OCI-LY7 (cell line): ENCODE measurements around the gene CLCNKB. TPM values are rescaled to one million over a fixed set of nuclear protein-coding genes. Genes with fewer than 3 reads are reported as not detected.

Source experiments
- BruUV-seq: library from RNA; stranded (reverse); fragments of 400-500 nt; replicated peaks from 2 replicates; lab custom pipeline; 2021; lab: Mats Ljungman, UMichigan
- CTCF ChIA-PET: fragments of 300-600 bp; sonication (Branson Sonifier 250); formaldehyde crosslinking; loops from one replicate; lab custom pipeline; 2022; ENCODE audit warnings: antibody characterized with exemption; ENCODE audit not compliant: unreplicated experiment; lab: Charles Lee
- POLR2A ChIA-PET: fragments of 300-600 bp; sonication (Branson Sonifier 250); formaldehyde crosslinking; loops from one replicate; lab custom pipeline; 2022; ENCODE audit warnings: antibody characterized with exemption; lab: Charles Lee
- DNase-seq: peaks from one replicate; pipeline ENCODE4 v3.0.0-alpha.2; 2015; ENCODE audit warnings: low spot score
- H2AFZ ChIP-seq: fragments of 200-600 bp; sonication (generic), shearing (Covaris generic); 2 replicates; pipeline ENCODE4 v1.6.1; 2014; ENCODE audit warnings: mild to moderate bottlenecking, antibody characterized with exemption, low read length, moderate library complexity
- H3K27ac ChIP-seq: fragments of 200-600 bp; sonication (generic); 2 replicates; pipeline ENCODE4 v1.5.1; 2014; ENCODE audit warnings: mixed run types, low read depth, mild to moderate bottlenecking, moderate library complexity, low read length, inconsistent platforms; ENCODE audit not compliant: poor library complexity, severe bottlenecking
- H3K36me3 ChIP-seq: fragments of 200-600 bp; sonication (generic); 2 replicates; pipeline ENCODE4 v1.6.1; 2014; ENCODE audit warnings: mild to moderate bottlenecking, antibody characterized with exemption, low read length, moderate library complexity, mixed read lengths; ENCODE audit not compliant: insufficient read depth
- H3K4me1 ChIP-seq: fragments of 200-600 bp; sonication (generic); 2 replicates; pipeline ENCODE4 v1.5.1; 2014; ENCODE audit warnings: mild to moderate bottlenecking, low read length; ENCODE audit not compliant: insufficient read depth, poor library complexity, severe bottlenecking
- H3K4me2 ChIP-seq: fragments of 200-600 bp; sonication (generic); 2 replicates; pipeline ENCODE4 v1.6.1; 2014; ENCODE audit warnings: mild to moderate bottlenecking, low read length
- H3K4me3 ChIP-seq: fragments of 200-600 bp; sonication (generic); 2 replicates; pipeline ENCODE4 v1.5.1; 2014; ENCODE audit warnings: mild to moderate bottlenecking, low read depth, low read length; ENCODE audit not compliant: poor library complexity, severe bottlenecking
- H3K79me2 ChIP-seq: fragments of 200-600 bp; sonication (generic); 2 replicates; pipeline ENCODE4 v1.6.1; 2016; ENCODE audit warnings: low read depth, mild to moderate bottlenecking, low read length, moderate library complexity, mixed read lengths; ENCODE audit not compliant: insufficient read depth
- H3K9me2 ChIP-seq: fragments of 200-600 bp; sonication (generic); 2 replicates; pipeline ENCODE4 v1.6.1; 2016; ENCODE audit warnings: mild to moderate bottlenecking, low read length, mixed read lengths; ENCODE audit not compliant: insufficient read depth
- H3K9me3 ChIP-seq: fragments of 200-600 bp; sonication (generic); 2 replicates; pipeline ENCODE4 v1.6.1; 2014; ENCODE audit warnings: mild to moderate bottlenecking, mixed run types, low read length, mixed read lengths
- H4K20me1 ChIP-seq: fragments of 200-600 bp; sonication (generic); 2 replicates; pipeline ENCODE4 v1.6.1; 2014; ENCODE audit warnings: mild to moderate bottlenecking, antibody characterized with exemption, low read length, moderate library complexity, mixed read lengths; ENCODE audit not compliant: insufficient read depth
- CTCF ChIP-seq: fragments of 200-600 bp; sonication (generic); conservative IDR thresholded peaks from 2 replicates; pipeline ENCODE4 v1.5.1; 2014; ENCODE audit warnings: mild to moderate bottlenecking, antibody characterized with exemption, low read length, moderate library complexity, mixed read lengths
- EZH2phosphoT487 ChIP-seq: fragments of 200-600 bp; sonication (generic); IDR thresholded peaks from 2 replicates; pipeline ENCODE4 v1.6.1; 2018; ENCODE audit warnings: low read depth, borderline replicate concordance, mild to moderate bottlenecking, mixed run types, antibody characterized with exemption, low read length, moderate library complexity, mixed read lengths
- intact Hi-C: fragments of 100-400 bp; cut with micrococcal nuclease; formaldehyde crosslinking; loops from one replicate; pipeline ENCODE4 v1.10.0; 2022; ENCODE audit not compliant: unreplicated experiment
- total RNA-seq, 2 experiments: library from RNA; depleted of rRNA in 1 of 2; stranded (reverse); fragments of >200 nt in 1 of 2; shearing (Covaris generic) in 1 of 2; gene quantifications; 2 replicates each; pipeline ENCODE4 v1.2.3, GENCODE V29; 2014 to 2022

The CLCNKB gene
- total RNA-seq, 2 experiments from 2014 or later: not detected

DNA sequence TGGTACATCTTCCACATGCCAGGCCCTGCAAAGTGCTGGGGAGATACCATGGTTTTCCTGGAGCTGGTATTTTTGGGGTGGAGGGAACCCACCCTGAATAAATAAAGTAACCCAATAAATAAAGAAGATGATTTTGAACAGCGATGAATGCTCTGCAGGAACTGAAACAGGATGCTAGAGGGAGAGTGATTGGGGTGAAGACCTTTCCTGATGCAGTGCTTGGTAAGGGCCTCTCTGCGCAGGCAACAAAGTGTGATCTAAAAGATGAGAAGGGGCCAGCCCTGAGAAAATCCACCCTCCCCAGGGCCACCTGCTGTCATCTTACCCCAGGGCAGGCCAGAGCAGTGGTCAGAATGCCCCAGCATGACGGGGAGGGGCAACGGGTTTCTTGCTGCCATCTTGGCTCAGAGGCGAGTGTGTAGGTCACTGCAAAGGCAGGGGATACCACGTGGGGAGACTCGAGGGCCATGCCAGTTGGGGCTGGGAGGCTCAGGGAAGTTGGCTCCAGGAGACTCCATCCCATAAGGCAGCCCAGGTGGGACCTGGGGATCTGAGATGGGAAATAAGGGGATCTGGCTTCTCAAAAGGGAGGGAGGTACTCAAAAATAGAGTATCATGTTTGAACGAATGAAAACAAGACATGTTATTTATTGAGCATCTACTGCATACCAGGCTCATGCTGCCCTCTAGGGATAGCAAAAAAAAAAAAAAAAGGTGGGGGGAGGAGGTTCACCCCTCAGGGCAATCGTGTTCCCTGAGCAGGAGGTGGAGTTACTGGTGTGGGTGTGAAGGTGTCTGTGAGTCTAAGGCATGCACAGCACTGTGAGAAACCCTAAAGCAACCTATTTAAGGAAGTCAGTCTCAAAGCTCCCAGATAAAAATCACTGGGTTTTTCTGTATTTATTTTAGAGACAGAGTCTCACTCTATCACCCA is 36.8 kb upstream of the CLCNKB start:
- no peak overlapping the region for H3K27ac ChIP-seq

DNA sequence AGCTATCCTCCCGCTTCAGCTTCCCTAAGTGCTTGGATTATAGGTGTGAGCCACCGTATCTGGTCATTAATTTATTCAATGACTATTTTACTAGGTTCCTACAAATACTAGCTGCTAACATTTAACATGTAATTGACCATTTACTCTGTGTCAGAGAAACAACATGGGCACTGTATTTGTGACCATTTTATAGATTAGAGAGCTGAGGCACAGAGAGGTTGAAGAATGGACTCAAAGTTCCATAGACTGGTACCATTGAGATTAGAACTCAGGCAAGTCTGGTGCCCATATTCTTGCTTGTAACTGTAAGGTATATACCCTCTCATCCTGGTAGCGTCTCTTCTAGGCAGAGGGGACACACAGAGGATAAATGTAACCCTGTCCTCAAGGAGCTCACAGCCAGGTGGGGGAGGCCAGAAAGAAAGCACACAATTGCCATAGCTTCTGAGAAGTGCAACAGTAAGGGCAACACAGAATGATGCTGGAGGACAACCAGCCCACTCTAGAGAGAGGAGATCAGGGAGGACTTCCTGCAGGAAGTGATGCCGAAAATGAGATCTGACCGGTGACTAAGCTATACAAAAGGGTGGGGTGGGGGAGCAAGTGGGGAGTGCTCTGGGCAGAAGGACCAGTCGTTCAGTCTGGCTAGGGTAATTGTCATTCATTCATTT is 35.8 kb upstream of the CLCNKB start:
- H2AFZ ChIP-seq: no peak overlapping the region
- no peaks in the 10 kb centered on the region for H3K36me3 ChIP-seq
- POLR2A ChIA-PET: interaction anchor here (0.6 kb wide), 1 partner anchor 165 kb away, joined by 5 read pairs; no protein-coding TSS in a partner anchor
- no peaks in the 10 kb centered on the region for H3K79me2 ChIP-seq
- H3K27ac ChIP-seq: no peak overlapping the region
- CTCF ChIA-PET: interaction anchor here (0.5 to 1.4 kb wide), 5 partner anchors 10 to 528 kb away, joined by 3 to 10 read pairs (median 4); no protein-coding TSS in a partner anchor
- BruUV-seq: no TSS peak
- H3K9me3 ChIP-seq: no peaks in the 10 kb centered on the region
- intact Hi-C loops: loop anchor here (2.0 to 10.0 kb wide), 3 partner anchors 25 to 206 kb away; no protein-coding TSS in a partner anchor
- no peak for DNase-seq
- no peaks in the 10 kb centered on the region for H4K20me1 ChIP-seq
- TF ChIP-seq CTCF: no peak
- no peak for TF ChIP-seq EZH2phosphoT487
- no peaks in the 10 kb centered on the region for H3K9me2 ChIP-seq
- H3K4me2 ChIP-seq: no peak overlapping the region
- H3K4me1 ChIP-seq: peaks cover 13% of the 10 kb centered on the region
- no peak overlapping the region for H3K4me3 ChIP-seq

More for the DNA sequence above, 36.8 kb upstream of the CLCNKB start:
- no TSS peak for BruUV-seq
- ChIA-PET CTCF (interaction anchor here (0.5 to 1.4 kb wide), 3 partner anchors 9 to 192 kb away, joined by 3 read pairs; no protein-coding TSS in a partner anchor), POLR2A (no interaction called here)
- no peaks in the 10 kb centered on the region for H3K9me2 ChIP-seq
- no peaks in the 10 kb centered on the region for H3K79me2 ChIP-seq
- DNase-seq: peak; percentile 26
- no peaks in the 10 kb centered on the region for H3K9me3 ChIP-seq
- intact Hi-C loops: loop anchor here (5.0 to 10.0 kb wide), 2 partner anchors 178 to 205 kb away; no protein-coding TSS in a partner anchor
- H3K4me3 ChIP-seq: no peak overlapping the region
- no peaks in the 10 kb centered on the region for H3K36me3 ChIP-seq
- TF ChIP-seq CTCF (peak; percentile 46), EZH2phosphoT487 (no peak)
- H4K20me1 ChIP-seq: no peaks in the 10 kb centered on the region
- no peak overlapping the region for H2AFZ ChIP-seq
- H3K4me2 ChIP-seq: no peak overlapping the region
- peaks cover 8% of the 10 kb centered on the region for H3K4me1 ChIP-seq
